H9 (cell line): ENCODE data around the gene SHISA9. TPM values are rescaled to one million over a fixed set of nuclear protein-coding genes. Genes with fewer than 3 reads are reported as not detected.

Experiments used
- DNase-seq: peaks from one replicate; pipeline ENCODE4 v3.0.0-alpha.2; 2017
- H2AFZ ChIP-seq: one replicate; pipeline ENCODE4 v1.6.1; 2013; ENCODE audit warnings: mild to moderate bottlenecking, low read length, control low read depth, moderate library complexity
- H2AK5ac ChIP-seq: 2 replicates; pipeline ENCODE4 v1.6.1; 2013; ENCODE audit warnings: low read length, control low read depth, mixed read lengths; ENCODE audit not compliant: insufficient read length
- H2BK120ac ChIP-seq: one replicate; pipeline ENCODE4 v1.6.1; 2013; ENCODE audit warnings: low read depth, mild to moderate bottlenecking, low read length, control low read depth, inconsistent platforms; ENCODE audit not compliant: poor library complexity, severe bottlenecking
- H2BK12ac ChIP-seq: 2 replicates; pipeline ENCODE4 v1.6.1; 2013; ENCODE audit warnings: low read length, control low read depth, mixed read lengths, low read depth; ENCODE audit not compliant: insufficient read length
- H2BK15ac ChIP-seq: 2 replicates; pipeline ENCODE4 v1.6.1; 2013; ENCODE audit warnings: low read depth, low read length, control low read depth
- H2BK20ac ChIP-seq: one replicate; pipeline ENCODE4 v1.6.1; 2013; ENCODE audit warnings: low read depth, mild to moderate bottlenecking, low read length, control low read depth, inconsistent platforms; ENCODE audit not compliant: poor library complexity, severe bottlenecking
- H2BK5ac ChIP-seq: 2 replicates; pipeline ENCODE4 v1.6.1; 2013; ENCODE audit warnings: low read length, control low read depth, mixed read lengths; ENCODE audit not compliant: insufficient read length
- H3K14ac ChIP-seq: 2 replicates; pipeline ENCODE4 v1.6.1; 2013; ENCODE audit warnings: low read length, control low read depth; ENCODE audit not compliant: insufficient read depth
- H3K18ac ChIP-seq: 2 replicates; pipeline ENCODE4 v1.6.1; 2013; ENCODE audit warnings: low read depth, mild to moderate bottlenecking, mixed read lengths, low read length, control low read depth; ENCODE audit not compliant: insufficient read length
- H3K23ac ChIP-seq: 2 replicates; pipeline ENCODE4 v1.6.1; 2013; ENCODE audit warnings: low read length, control low read depth, mixed read lengths, low read depth; ENCODE audit not compliant: insufficient read length
- H3K23me2 ChIP-seq: 2 replicates; pipeline ENCODE4 v1.6.1; 2013; ENCODE audit warnings: low read depth, mild to moderate bottlenecking, mixed read lengths, low read length, control low read depth; ENCODE audit not compliant: insufficient read length, poor library complexity, severe bottlenecking
- H3K27ac ChIP-seq: 2 replicates; pipeline ENCODE4 v1.5.1; 2013; ENCODE audit warnings: low read length, control low read depth, mixed read lengths, low read depth; ENCODE audit not compliant: insufficient read length
- H3K27me3 ChIP-seq: 2 replicates; pipeline ENCODE4 v1.6.1; 2013; ENCODE audit warnings: low read length, control low read depth, inconsistent platforms; ENCODE audit not compliant: insufficient read depth
- H3K4ac ChIP-seq: 2 replicates; pipeline ENCODE4 v1.6.1; 2013; ENCODE audit warnings: low read depth, mild to moderate bottlenecking, control low read depth, inconsistent platforms, low read length, moderate library complexity
- H3K4me1 ChIP-seq: 2 replicates; pipeline ENCODE4 v1.6.1; 2013; ENCODE audit warnings: low read length, control low read depth, inconsistent platforms; ENCODE audit not compliant: insufficient read depth
- H3K4me2 ChIP-seq: 2 replicates; pipeline ENCODE4 v1.6.1; 2013; ENCODE audit warnings: low read length, control low read depth, mixed read lengths; ENCODE audit not compliant: insufficient read length, insufficient read depth
- H3K56ac ChIP-seq: 2 replicates; pipeline ENCODE4 v1.6.1; 2013; ENCODE audit warnings: low read depth, mild to moderate bottlenecking, mixed read lengths, low read length, control low read depth; ENCODE audit not compliant: insufficient read length
- H3K79me1 ChIP-seq: 2 replicates; pipeline ENCODE4 v1.6.1; 2013; ENCODE audit warnings: low read depth, mild to moderate bottlenecking, moderate library complexity, low read length, control low read depth, inconsistent platforms; ENCODE audit not compliant: insufficient read depth, poor library complexity, severe bottlenecking
- H3K79me2 ChIP-seq: 2 replicates; pipeline ENCODE4 v1.6.1; 2013; ENCODE audit warnings: low read length, control low read depth, inconsistent platforms; ENCODE audit not compliant: insufficient read depth
- H3K9ac ChIP-seq: 2 replicates; pipeline ENCODE4 v1.6.1; 2013; ENCODE audit warnings: low read length, control low read depth, mixed read lengths; ENCODE audit not compliant: insufficient read length; ENCODE audit errors: extremely low read depth
- H3K9me3 ChIP-seq: one replicate; pipeline ENCODE4 v1.6.1; 2013; ENCODE audit warnings: low read depth, low read length, inconsistent platforms; ENCODE audit not compliant: control insufficient read depth
- H3T11ph ChIP-seq: one replicate; pipeline ENCODE4 v1.6.1; 2013; ENCODE audit warnings: mild to moderate bottlenecking, low read length, control low read depth, inconsistent platforms
- H4K20me1 ChIP-seq: one replicate; pipeline ENCODE4 v1.6.1; 2013; ENCODE audit not compliant: control insufficient read depth, insufficient read length, insufficient read depth
- H4K5ac ChIP-seq: 2 replicates; pipeline ENCODE4 v1.6.1; 2013; ENCODE audit warnings: low read depth, mild to moderate bottlenecking, mixed read lengths, low read length, control low read depth; ENCODE audit not compliant: insufficient read length
- H4K8ac ChIP-seq: replicated peaks from 2 replicates; pipeline ENCODE4 v1.6.1; 2013; ENCODE audit warnings: low read length, control low read depth, mixed read lengths, low read depth; ENCODE audit not compliant: insufficient read length
- H4K91ac ChIP-seq: 2 replicates; pipeline ENCODE4 v1.6.1; 2013; ENCODE audit warnings: low read depth, mild to moderate bottlenecking, moderate library complexity, mixed read lengths, low read length, control low read depth; ENCODE audit not compliant: insufficient read length
- H3K27ac Mint-ChIP-seq, 3 experiments: 2 replicates in 2 of 3; 3 replicates in 1 of 3; pipeline ENCODE4 v1.8.0; 2020 to 2021; ENCODE audit warnings: mixed read lengths in 3 of 3, mild to moderate bottlenecking in 1 of 3, moderate library complexity in 1 of 3
- H3K27me3 Mint-ChIP-seq: 2 replicates; pipeline ENCODE4 v1.8.0; 2021; ENCODE audit warnings: low read depth, mild to moderate bottlenecking, moderate library complexity, mixed read lengths
- H3K36me3 Mint-ChIP-seq, 3 experiments: 2 replicates in 2 of 3; 3 replicates in 1 of 3; pipeline ENCODE4 v1.8.0; 2020 to 2021; ENCODE audit warnings: low read depth in 3 of 3, mixed read lengths in 3 of 3; ENCODE audit not compliant: insufficient read depth in 1 of 3
- H3K4me1 Mint-ChIP-seq, 2 experiments: 2 replicates each; pipeline ENCODE4 v1.8.0; 2020; ENCODE audit warnings: mixed read lengths in 2 of 2
- H3K4me3 Mint-ChIP-seq, 2 experiments: 2 replicates in 1 of 2; 3 replicates in 1 of 2; pipeline ENCODE4 v1.8.0; 2020 to 2021; ENCODE audit warnings: mild to moderate bottlenecking in 2 of 2, mixed read lengths in 2 of 2, moderate library complexity in 1 of 2
- H3K9me3 Mint-ChIP-seq, 2 experiments: 2 replicates in 1 of 2; 3 replicates in 1 of 2; pipeline ENCODE4 v1.8.0; 2020; ENCODE audit warnings: mild to moderate bottlenecking in 2 of 2, mixed read lengths in 2 of 2, moderate library complexity in 1 of 2
- WGBS: extraction: QIAGEN DNeasy Blood & Tissue Kit; methylation state at CpG from one replicate; pipeline ENCODE4 v1.1.7; 2013; ENCODE audit warnings: missing lambda C conversion rate, low lambda C conversion rate, mixed read lengths; ENCODE audit not compliant: insufficient read length; ENCODE audit errors: extremely low coverage; 5-methylcytosine and 5-hydroxymethylcytosine counted together
- total RNA-seq: library from RNA; stranded (reverse); gene quantifications from 2 replicates; pipeline ENCODE4 v1.2.1, GENCODE V29; 2021
- TF ChIP-seq, protein P1 (sequence below): fragments of 200-600 bp; sonication (generic); conservative IDR thresholded peaks from 3 replicates; pipeline ENCODE4 v1.8.0; 2021; ENCODE audit warnings: antibody characterized with exemption, mild to moderate bottlenecking

SHISA9 gene
- total RNA-seq, 1 experiment from 2014 or later, result 7.0 TPM

- no peak overlapping the region for H3K4ac ChIP-seq
- H3K9me3 Mint-ChIP-seq, result peaks cover 0 to 5% of the 10 kb centered on the region in 2 experiments; a peak in 2 of 5 replicates
- no CpG with 5 or more reads among the region's 3 CpGs for WGBS
- H3K4me2 ChIP-seq, result no peak overlapping the region
- H2BK5ac ChIP-seq, result no peak overlapping the region
- no peaks in the 10 kb centered on the region for H4K20me1 ChIP-seq
- no peak overlapping the region for H2BK12ac ChIP-seq
- H3T11ph ChIP-seq, result no peak overlapping the region
- H4K91ac ChIP-seq, result no peak overlapping the region
- peaks cover 19 to 28% of the 10 kb centered on the region in 2 experiments for H3K4me1 Mint-ChIP-seq
- H3K23me2 ChIP-seq, result no peaks in the 10 kb centered on the region
- no peak overlapping the region; a peak in 1 of 5 replicates for H3K4me3 Mint-ChIP-seq
- no peak overlapping the region for H2AK5ac ChIP-seq
- H3K27me3 ChIP-seq, result no peaks in the 10 kb centered on the region
- H2BK20ac ChIP-seq, result no peak overlapping the region
- H2AFZ ChIP-seq, result no peak overlapping the region
- no peak overlapping the region for H3K27ac ChIP-seq
- peaks cover 2% of the 10 kb centered on the region for H3K79me2 ChIP-seq
- H3K27ac Mint-ChIP-seq, result no peak overlapping the region; a peak in 1 of 7 replicates
- H3K9ac ChIP-seq, result no peak overlapping the region
- H3K79me1 ChIP-seq, result no peaks in the 10 kb centered on the region
- no peak overlapping the region for H3K56ac ChIP-seq
- DNase-seq, result no peak
- H3K4me1 ChIP-seq, result peaks cover 4% of the 10 kb centered on the region; the same call in 1 of the 2 replicates
- H3K23ac ChIP-seq, result no peak overlapping the region
- H3K36me3 Mint-ChIP-seq, result peaks cover 6 to 23% (median 12%) of the 10 kb centered on the region in 3 experiments; a peak in 5 of 7 replicates
- no peaks in the 10 kb centered on the region for H3K9me3 ChIP-seq
- H3K14ac ChIP-seq, result no peak overlapping the region
- no peak overlapping the region for H3K18ac ChIP-seq
- H4K5ac ChIP-seq, result no peak overlapping the region
- TF ChIP-seq, protein P1, sequence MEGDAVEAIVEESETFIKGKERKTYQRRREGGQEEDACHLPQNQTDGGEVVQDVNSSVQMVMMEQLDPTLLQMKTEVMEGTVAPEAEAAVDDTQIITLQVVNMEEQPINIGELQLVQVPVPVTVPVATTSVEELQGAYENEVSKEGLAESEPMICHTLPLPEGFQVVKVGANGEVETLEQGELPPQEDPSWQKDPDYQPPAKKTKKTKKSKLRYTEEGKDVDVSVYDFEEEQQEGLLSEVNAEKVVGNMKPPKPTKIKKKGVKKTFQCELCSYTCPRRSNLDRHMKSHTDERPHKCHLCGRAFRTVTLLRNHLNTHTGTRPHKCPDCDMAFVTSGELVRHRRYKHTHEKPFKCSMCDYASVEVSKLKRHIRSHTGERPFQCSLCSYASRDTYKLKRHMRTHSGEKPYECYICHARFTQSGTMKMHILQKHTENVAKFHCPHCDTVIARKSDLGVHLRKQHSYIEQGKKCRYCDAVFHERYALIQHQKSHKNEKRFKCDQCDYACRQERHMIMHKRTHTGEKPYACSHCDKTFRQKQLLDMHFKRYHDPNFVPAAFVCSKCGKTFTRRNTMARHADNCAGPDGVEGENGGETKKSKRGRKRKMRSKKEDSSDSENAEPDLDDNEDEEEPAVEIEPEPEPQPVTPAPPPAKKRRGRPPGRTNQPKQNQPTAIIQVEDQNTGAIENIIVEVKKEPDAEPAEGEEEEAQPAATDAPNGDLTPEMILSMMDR, result no peak
- no peak overlapping the region for H2BK15ac ChIP-seq
- no peak overlapping the region for H2BK120ac ChIP-seq
- no peaks in the 10 kb centered on the region for H3K27me3 Mint-ChIP-seq
- no peak overlapping the region for H4K8ac ChIP-seq
These were observed 40.5 kb downstream of the SHISA9 start for GRCh38 chr16:12941896-12942295.
